Neuronal stem cell (in vitro differentiated cells): ENCODE results near the gene CA6.

Experiments used
- DNase-seq: peaks from one replicate; pipeline ENCODE4 v3.0.0-alpha.2; 2013; ENCODE audit warnings: low spot score
- H2AFZ ChIP-seq: one replicate; pipeline ENCODE4 v1.6.1; 2013; ENCODE audit warnings: mild to moderate bottlenecking, low read length, inconsistent platforms
- H2AK5ac ChIP-seq: 2 replicates; pipeline ENCODE4 v1.6.1; 2013; ENCODE audit warnings: low read depth, mild to moderate bottlenecking, inconsistent platforms, low read length, moderate library complexity, mixed read lengths
- H2BK120ac ChIP-seq: 2 replicates; pipeline ENCODE4 v1.6.1; 2013; ENCODE audit warnings: low read depth, mild to moderate bottlenecking, inconsistent platforms, low read length, moderate library complexity, mixed read lengths
- H2BK12ac ChIP-seq: one replicate; pipeline ENCODE4 v1.6.1; 2013; ENCODE audit warnings: low read length, inconsistent platforms
- H2BK15ac ChIP-seq: 2 replicates; pipeline ENCODE4 v1.6.1; 2013; ENCODE audit warnings: mild to moderate bottlenecking, low read length, inconsistent platforms, mixed read lengths
- H2BK5ac ChIP-seq: one replicate; pipeline ENCODE4 v1.6.1; 2013; ENCODE audit warnings: inconsistent platforms, mild to moderate bottlenecking, low read length, moderate library complexity
- H3K14ac ChIP-seq: one replicate; pipeline ENCODE4 v1.6.1; 2013; ENCODE audit warnings: low read length, inconsistent platforms
- H3K18ac ChIP-seq: 2 replicates; pipeline ENCODE4 v1.6.1; 2013; ENCODE audit warnings: low read length, inconsistent platforms
- H3K23ac ChIP-seq: 2 replicates; pipeline ENCODE4 v1.6.1; 2013; ENCODE audit warnings: low read depth, mild to moderate bottlenecking, mixed read lengths, low read length, inconsistent platforms; ENCODE audit not compliant: poor library complexity
- H3K27ac ChIP-seq: replicated peaks from 3 replicates; pipeline ENCODE4 v1.5.1; 2013; ENCODE audit warnings: low read length, inconsistent platforms
- H3K27me3 ChIP-seq, 3 experiments: 2 replicates each; pipeline ENCODE4 v1.6.1; 2013; ENCODE audit warnings: low read length in 3 of 3, mild to moderate bottlenecking in 2 of 3, inconsistent platforms in 1 of 3, low read depth in 1 of 3, mixed read lengths in 1 of 3, moderate library complexity in 1 of 3; ENCODE audit not compliant: control insufficient read depth in 3 of 3, insufficient read depth in 3 of 3
- H3K36me3 ChIP-seq, 2 donors: replicated peaks in 1 of 2; 2 replicates each; pipeline ENCODE4 v1.6.1; 2013; ENCODE audit warnings: low read length in 2 of 2; ENCODE audit not compliant: control insufficient read depth in 2 of 2, insufficient read depth in 2 of 2
- H3K4ac ChIP-seq: 2 replicates; pipeline ENCODE4 v1.6.1; 2013; ENCODE audit warnings: inconsistent platforms, mild to moderate bottlenecking, low read length, moderate library complexity
- H3K4me1 ChIP-seq, 2 donors: 1 replicate in 1 of 2; 2 replicates in 1 of 2; pipeline ENCODE4 v1.6.1; 2013; ENCODE audit warnings: low read length in 2 of 2, low read depth in 1 of 2; ENCODE audit not compliant: control insufficient read depth in 2 of 2, insufficient read depth in 1 of 2
- H3K4me2 ChIP-seq: one replicate; pipeline ENCODE4 v1.6.1; 2013; ENCODE audit warnings: mild to moderate bottlenecking, low read length, inconsistent platforms; ENCODE audit not compliant: insufficient read depth, poor library complexity, severe bottlenecking
- H3K4me3 ChIP-seq, 2 donors: 2 replicates each; pipeline ENCODE4 v1.5.1; 2013; ENCODE audit warnings: low read length in 2 of 2, mild to moderate bottlenecking in 2 of 2, inconsistent platforms in 1 of 2, moderate library complexity in 1 of 2
- H3K79me1 ChIP-seq: one replicate; pipeline ENCODE4 v1.6.1; 2013; ENCODE audit warnings: low read depth, mild to moderate bottlenecking, inconsistent platforms, low read length, moderate library complexity
- H3K9ac ChIP-seq: one replicate; pipeline ENCODE4 v1.6.1; 2013; ENCODE audit warnings: mild to moderate bottlenecking, low read depth, low read length, inconsistent platforms; ENCODE audit not compliant: poor library complexity
- H3K9me3 ChIP-seq, 2 donors: replicated peaks in 1 of 2; 2 replicates each; pipeline versions ENCODE3 to v1.6.1; 2013; ENCODE audit warnings: low read length in 2 of 2, mild to moderate bottlenecking in 2 of 2, inconsistent platforms in 1 of 2, low read depth in 1 of 2, mixed read lengths in 1 of 2, moderate library complexity in 1 of 2; ENCODE audit not compliant: control insufficient read depth in 2 of 2, insufficient read depth in 1 of 2
- H4K8ac ChIP-seq: one replicate; pipeline ENCODE4 v1.6.1; 2013; ENCODE audit warnings: low read depth, mild to moderate bottlenecking, inconsistent platforms, low read length, moderate library complexity
- H4K91ac ChIP-seq: one replicate; pipeline ENCODE4 v1.6.1; 2013; ENCODE audit warnings: low read length, low read depth, mild to moderate bottlenecking, inconsistent platforms; ENCODE audit not compliant: poor library complexity
- WGBS, 2 donors: extraction: QIAGEN DNeasy Blood & Tissue Kit; methylation state at CpG; one replicate each; pipeline ENCODE4 v1.1.7; 2013; ENCODE audit warnings: missing lambda C conversion rate in 2 of 2, mixed read lengths in 1 of 2; ENCODE audit not compliant: insufficient read length in 2 of 2, insufficient replicate concordance in 1 of 2; ENCODE audit errors: extremely low coverage in 2 of 2; 5-methylcytosine and 5-hydroxymethylcytosine counted together

Gene CA6

GRCh38 chr1:8941906-8942305, 3.8 kb upstream of the CA6 start:
- no peak for DNase-seq
- H3K4me1 ChIP-seq: peaks cover 22 to 35% of the 10 kb centered on the region in 2 donors
- H2BK120ac ChIP-seq: no peak overlapping the region
- no peaks in the 10 kb centered on the region for H3K79me1 ChIP-seq
- H4K8ac ChIP-seq: no peak overlapping the region
- no peak overlapping the region for H4K91ac ChIP-seq
- H3K23ac ChIP-seq: no peak overlapping the region
- WGBS, 2 donors: no CpG with 5 or more reads among the region's 6 CpGs
- H3K27me3 ChIP-seq: no peaks in the 10 kb centered on the region
- no peaks in the 10 kb centered on the region for H3K36me3 ChIP-seq
- no peak overlapping the region for H2BK12ac ChIP-seq
- no peak overlapping the region for H3K4ac ChIP-seq
- no peak overlapping the region for H3K14ac ChIP-seq
- no peak overlapping the region for H2BK5ac ChIP-seq
- no peak overlapping the region for H3K18ac ChIP-seq
- no peak overlapping the region for H2AK5ac ChIP-seq
- H2BK15ac ChIP-seq: no peak overlapping the region
- no peak overlapping the region for H2AFZ ChIP-seq
- H3K27ac ChIP-seq: no peak overlapping the region
- no peak overlapping the region for H3K4me2 ChIP-seq
- H3K4me3 ChIP-seq: no peak overlapping the region
- peaks cover 2 to 7% of the 10 kb centered on the region in 2 donors for H3K9me3 ChIP-seq
- H3K9ac ChIP-seq: no peak overlapping the region

DNA sequence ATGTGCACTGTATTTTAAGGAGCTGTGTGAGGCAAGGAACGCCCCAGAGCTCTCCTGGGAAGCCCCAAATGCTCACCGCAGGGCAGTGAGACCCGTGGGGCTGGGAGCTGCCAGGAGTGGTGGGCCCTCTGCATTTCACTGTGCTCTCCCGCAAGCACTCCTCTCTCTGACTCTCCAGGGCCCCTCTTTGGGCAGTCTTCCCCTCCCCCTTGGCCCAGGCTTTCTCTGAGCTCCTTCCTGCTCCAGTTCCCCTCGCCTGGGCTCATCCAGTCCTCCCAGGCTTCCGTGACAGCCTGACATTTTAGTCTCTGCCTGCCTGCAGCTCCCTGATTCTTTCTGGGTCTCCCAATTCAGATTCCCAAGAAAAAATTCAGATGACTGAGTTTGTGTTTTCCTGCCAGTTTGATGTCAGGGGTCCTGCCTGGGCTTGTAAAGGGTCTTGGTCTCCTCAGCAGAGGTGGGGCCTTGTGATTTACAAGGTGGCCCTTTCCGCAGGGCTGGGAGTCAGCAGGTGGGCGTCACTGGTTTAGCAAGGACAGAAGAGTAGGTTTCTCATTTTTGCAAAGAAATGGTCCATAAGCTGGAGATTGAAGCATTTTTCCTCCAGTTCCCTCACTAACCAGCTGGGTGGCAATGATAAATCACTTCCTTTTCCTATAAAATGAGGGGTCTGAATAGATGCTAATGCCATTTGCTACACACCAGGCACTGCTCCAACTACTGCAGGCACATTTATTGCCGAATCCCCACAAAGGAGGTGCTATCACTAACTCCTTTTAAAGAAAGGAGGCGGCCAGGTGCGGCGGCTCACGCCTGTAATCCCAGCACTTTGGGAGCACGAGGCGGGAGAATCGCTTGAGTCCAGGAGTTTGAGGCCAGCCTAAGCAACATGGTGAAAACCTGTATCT, 1.9 kb upstream of the CA6 start:
- Histone ChIP-seq H3K4me2 (no peak overlapping the region), H3K4me1 (peaks cover 22 to 27% of the 10 kb centered on the region in 2 donors), H3K9me3 (peaks cover 2 to 7% of the 10 kb centered on the region in 2 donors), H3K79me1 (no peaks in the 10 kb centered on the region), H4K91ac (no peak overlapping the region), H3K27ac (peak overlapping the region; percentile 50), H2BK15ac (no peak overlapping the region), H3K18ac (peak overlapping the region; percentile 87), H3K4me3 (no peak overlapping the region), H3K9ac (no peak overlapping the region), H3K36me3 (no peaks in the 10 kb centered on the region), H3K23ac (no peak overlapping the region), H2AK5ac (no peak overlapping the region), H2BK12ac (no peak overlapping the region), H4K8ac (no peak overlapping the region), H3K14ac (no peak overlapping the region), H2AFZ (peak overlapping the region; percentile 87), H2BK120ac (no peak overlapping the region), H3K27me3 (no peaks in the 10 kb centered on the region), H3K4ac (no peak overlapping the region), H2BK5ac (no peak overlapping the region)
- no peak for DNase-seq
- no CpG with 5 or more reads among the region's 16 CpGs for WGBS, 2 donors

- no peak overlapping the region for H3K4me3 ChIP-seq
- H3K9me3 ChIP-seq: no peaks in the 10 kb centered on the region
- H4K91ac ChIP-seq: no peak overlapping the region
- no peaks in the 10 kb centered on the region for H3K27me3 ChIP-seq
- H3K79me1 ChIP-seq: no peaks in the 10 kb centered on the region
- H3K9ac ChIP-seq: no peak overlapping the region
- DNase-seq: no peak
- H3K14ac ChIP-seq: no peak overlapping the region
- H3K23ac ChIP-seq: no peak overlapping the region
- no peak overlapping the region for H2BK15ac ChIP-seq
- H3K27ac ChIP-seq: no peak overlapping the region
- no peak overlapping the region for H3K4ac ChIP-seq
- no peak overlapping the region for H2BK12ac ChIP-seq
- no peak overlapping the region for H3K4me2 ChIP-seq
- no peak overlapping the region for H2BK5ac ChIP-seq
- H3K18ac ChIP-seq: no peak overlapping the region
- H3K36me3 ChIP-seq: no peaks in the 10 kb centered on the region
- H2AK5ac ChIP-seq: no peak overlapping the region
- no peak overlapping the region for H2BK120ac ChIP-seq
- peak overlapping the region; percentile 62 for H2AFZ ChIP-seq
- H4K8ac ChIP-seq: no peak overlapping the region
- WGBS, 2 donors: no CpG with 5 or more reads among the region's 9 CpGs
- peaks cover 24 to 25% of the 10 kb centered on the region in 2 donors for H3K4me1 ChIP-seq
These were observed 1.5 kb downstream of the CA6 start for GRCh38 chr1:8947127-8947691.

GRCh38 chr1:8950309-8950708, 4.6 kb downstream of the CA6 start:
- Histone ChIP-seq H3K79me1 (no peaks in the 10 kb centered on the region), H3K36me3 (no peaks in the 10 kb centered on the region), H2BK120ac (no peak overlapping the region), H2BK15ac (no peak overlapping the region), H3K4me3 (no peak overlapping the region), H4K8ac (no peak overlapping the region), H4K91ac (no peak overlapping the region), H3K4me1 (peaks cover 2 to 5% of the 10 kb centered on the region in 2 donors), H3K23ac (no peak overlapping the region), H3K27me3 (no peaks in the 10 kb centered on the region), H2BK12ac (no peak overlapping the region), H3K18ac (no peak overlapping the region), H2AFZ (no peak overlapping the region), H3K4ac (no peak overlapping the region), H2AK5ac (no peak overlapping the region), H3K4me2 (no peak overlapping the region), H3K27ac (no peak overlapping the region), H3K9ac (no peak overlapping the region), H3K9me3 (no peaks in the 10 kb centered on the region), H3K14ac (no peak overlapping the region), H2BK5ac (no peak overlapping the region)
- WGBS, 2 donors: no CpG with 5 or more reads among the region's 3 CpGs
- DNase-seq: no peak
